ENCODE results near the gene SMIM32. TPM values are rescaled to one million over a fixed set of nuclear protein-coding genes. Genes with fewer than 3 reads are reported as not detected.

SMIM32 gene
- total and polyA plus RNA-seq, 2 of the 13 experiments (the other 11 are each of a cell fraction or from before 2014, with no cell fraction given) = 0.15 to 0.20 TPM

GRCh38 chr5:136149891-136150290 is 43.1 kb downstream of the SMIM32 start (continued):
- TF ChIP-seq PPARG (CRISPR knock-in tag; conservative IDR thresholded peaks at IDR 0.05) = 0 out of 2 replicates have a peak, but pooled peaks have one; percentile 26
- no peak for TF ChIP-seq ZBTB40 (IDR thresholded peaks at IDR 0.05)
- TF ChIP-seq ZBTB40 (CRISPR knock-in tag; IDR thresholded peaks at IDR 0.05) = no peak
- peak; percentile 13; the same call in 1 of the 2 replicates for TF ChIP-seq THAP11 (CRISPR knock-in tag; IDR thresholded peaks at IDR 0.05)
- TF ChIP-seq FOXA3 (CRISPR knock-in tag; IDR thresholded peaks at IDR 0.05) = peak; percentile 81
- no peak for TF ChIP-seq EHMT2 (IDR thresholded peaks at IDR 0.05; ENCODE audit: borderline replicate concordance, low read depth, low read length)
- no peak for TF ChIP-seq AFF4 (CRISPR knock-in tag; IDR thresholded peaks at IDR 0.05)
- no peak for TF ChIP-seq NFE2L2 (IDR thresholded peaks at IDR 0.05; ENCODE audit: low read length)
- no peak for TF ChIP-seq SMARCE1 (IDR thresholded peaks at IDR 0.05; ENCODE audit: borderline replicate concordance)
- TF ChIP-seq CEBPG (CRISPR knock-in tag; IDR thresholded peaks at IDR 0.05) = peak; percentile 67
- TF ChIP-seq GABPA (IDR thresholded peaks at IDR 0.05; ENCODE audit: low read depth, low read length) = no peak
- TF ChIP-seq GABPA (CRISPR knock-in tag; IDR thresholded peaks at IDR 0.05; ENCODE audit: low read depth) = no peak
- 0 out of 2 replicates have a peak, but pooled peaks have one; percentile 14 for TF ChIP-seq BCL6 (CRISPR knock-in tag; IDR thresholded peaks at IDR 0.05)
- no peak for TF ChIP-seq ZBTB39 (CRISPR knock-in tag; IDR thresholded peaks at IDR 0.05)
- TF ChIP-seq ZNF143 (CRISPR knock-in tag; IDR thresholded peaks at IDR 0.05) = no peak
- TF ChIP-seq HNRNPLL (IDR thresholded peaks at IDR 0.05; ENCODE audit: low read depth, low read length, poor library complexity, severe bottlenecking) = no peak
